Stimulated activated CD4-positive, alpha-beta T cell treated with anti-CD3 and anti-CD28 coated beads, Interleukin-1b, Interleukin-23, amount 100 ng/mL, for 1 hour (primary cell): ENCODE measurements around the gene SPINK13.
"Not testable (repeated sequence)": the region's sequence is repeated elsewhere in the genome, so short reads cannot be mapped to it uniquely, and the experiment has no call there.

Experiments
- DNase-seq, 2 donors: peaks; one replicate each; pipeline ENCODE4 v3.0.0-alpha.2; 2020; ENCODE audit warnings: low read depth in 2 of 2

Gene SPINK13, protein sequence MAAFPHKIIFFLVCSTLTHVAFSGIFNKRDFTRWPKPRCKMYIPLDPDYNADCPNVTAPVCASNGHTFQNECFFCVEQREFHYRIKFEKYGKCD

GRCh38 chr5:148268566-148268965 lies at the start of gene SPINK13:
TSS of gene SPINK13 (plus strand) at chr5:148268794. CDS start at chr5:148270073, 1,279 bp downstream.
- DNase-seq, result no peak

- DNase-seq, result no peak
Measured at GRCh38 chr5:148221508-148221907, 47.1 kb upstream of the SPINK13 start.

DNA sequence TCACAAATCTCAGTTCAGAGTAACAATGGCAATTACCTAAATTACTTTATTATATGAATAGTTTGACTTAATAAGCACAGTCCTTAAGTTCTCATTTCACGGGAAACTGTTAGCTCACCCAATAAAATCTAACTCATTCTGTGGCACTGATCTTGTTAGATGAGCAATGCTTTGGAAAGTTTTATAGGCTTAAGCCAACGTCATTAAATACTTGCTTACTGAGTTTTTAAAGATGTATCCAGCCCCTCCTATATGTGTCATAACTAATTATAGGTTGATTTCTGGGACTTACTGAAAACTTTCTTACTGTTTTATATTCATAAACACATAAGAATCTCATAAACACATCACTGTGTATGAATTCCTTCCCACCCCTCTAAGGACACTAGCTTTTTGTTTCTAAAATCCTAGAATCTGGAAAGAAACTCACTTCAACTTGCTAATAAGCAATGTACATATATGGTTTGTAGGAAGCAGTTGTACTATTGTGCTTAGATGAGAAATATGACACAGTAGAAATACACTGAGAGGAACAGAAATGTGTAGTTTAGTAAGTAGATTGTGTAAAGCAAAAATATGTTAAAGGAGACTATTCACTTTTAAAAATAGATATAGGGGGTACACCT lies 44.4 kb upstream of the SPINK13 start:
- DNase-seq, result no peak

DNA sequence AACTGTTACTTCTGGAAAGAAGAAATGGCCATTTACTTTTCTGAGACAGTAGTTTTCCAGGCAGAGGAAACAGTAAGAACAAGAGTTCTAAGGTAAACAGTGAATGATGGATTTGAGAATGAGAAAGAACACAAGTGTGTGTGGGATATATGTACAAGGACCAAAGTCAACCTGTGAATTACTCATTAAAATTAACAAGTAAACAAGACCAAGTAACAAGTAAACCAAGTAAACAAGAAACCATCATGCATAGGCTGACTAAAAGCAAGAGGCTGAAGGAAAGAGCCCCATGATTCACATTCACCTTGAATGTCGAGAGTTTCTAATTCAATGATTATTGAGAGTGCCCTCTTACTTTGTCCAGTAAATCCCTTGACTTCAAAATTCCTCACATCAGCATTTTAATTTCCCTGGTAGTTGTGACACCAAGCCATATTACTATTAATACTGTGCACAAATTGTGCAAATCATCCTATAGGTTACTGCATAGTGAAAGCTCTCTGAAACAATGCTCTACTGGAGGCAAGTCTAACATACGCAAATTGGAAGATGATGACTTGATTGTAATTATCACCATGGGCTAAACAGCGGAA lies 40.1 kb upstream of the SPINK13 start:
- DNase-seq, result no peak

- DNase-seq, result no peak
Measured at GRCh38 chr5:148229840-148230239, 38.8 kb upstream of the SPINK13 start.

- DNase-seq, result no peak
Measured at GRCh38 chr5:148230240-148230639, 38.4 kb upstream of the SPINK13 start.

DNA sequence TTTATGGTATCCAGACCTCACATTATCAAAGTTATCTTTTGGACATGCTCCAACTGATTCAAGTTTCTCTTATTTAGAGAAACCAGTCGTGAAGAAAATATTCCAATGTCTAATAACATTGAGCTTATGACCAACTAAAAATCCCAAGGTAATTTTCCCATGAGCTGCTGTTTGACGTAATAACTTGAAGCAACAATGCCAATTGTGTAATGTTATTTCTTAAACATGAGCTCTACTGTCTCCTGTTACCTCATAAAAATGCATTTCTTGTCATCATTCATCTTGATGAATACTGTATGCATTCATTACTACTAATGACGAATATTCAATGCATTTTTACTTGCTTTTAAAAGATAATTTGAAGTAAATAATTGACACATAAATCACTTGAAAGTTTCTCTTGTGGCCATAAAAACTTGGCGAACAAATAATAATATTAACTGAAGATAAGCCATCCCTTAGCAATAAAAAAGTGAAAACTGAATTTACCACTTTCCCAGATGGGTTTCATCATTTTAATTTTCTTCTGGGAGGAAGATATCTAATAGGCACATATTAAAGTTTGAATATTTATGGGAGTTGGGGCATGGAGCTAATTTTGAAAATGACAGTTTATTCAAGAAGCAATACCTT lies 30.7 kb upstream of the SPINK13 start:
- DNase-seq, result no peak

DNA sequence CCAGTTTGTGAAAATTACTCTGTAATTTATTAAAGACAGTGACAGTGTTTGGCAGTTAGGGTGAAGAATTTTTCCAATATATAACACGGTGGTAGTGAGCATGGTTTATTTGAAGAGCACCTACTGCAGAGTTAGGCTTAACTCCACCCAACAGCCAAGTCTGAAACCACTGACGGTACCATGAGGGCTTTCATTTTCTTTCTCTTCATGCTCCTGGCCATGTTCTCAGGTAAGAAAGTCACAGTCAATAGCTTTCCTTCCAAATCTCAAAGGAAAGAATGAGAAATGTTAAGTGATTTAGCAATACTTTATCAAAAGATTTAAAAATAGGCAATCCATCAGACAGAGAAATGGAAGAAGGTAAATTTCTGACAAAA lies 30.2 kb upstream of the SPINK13 start, which contains the start of gene MARCOL:
Gene MARCOL (plus strand): TSS at position 108 of the 377 bp plus-strand sequence. CDS start 73 bp downstream, at position 181.
- DNase-seq, result no peak

- no peak for DNase-seq
Measured at GRCh38 chr5:148248894-148249293, 19.7 kb upstream of the SPINK13 start.

DNA sequence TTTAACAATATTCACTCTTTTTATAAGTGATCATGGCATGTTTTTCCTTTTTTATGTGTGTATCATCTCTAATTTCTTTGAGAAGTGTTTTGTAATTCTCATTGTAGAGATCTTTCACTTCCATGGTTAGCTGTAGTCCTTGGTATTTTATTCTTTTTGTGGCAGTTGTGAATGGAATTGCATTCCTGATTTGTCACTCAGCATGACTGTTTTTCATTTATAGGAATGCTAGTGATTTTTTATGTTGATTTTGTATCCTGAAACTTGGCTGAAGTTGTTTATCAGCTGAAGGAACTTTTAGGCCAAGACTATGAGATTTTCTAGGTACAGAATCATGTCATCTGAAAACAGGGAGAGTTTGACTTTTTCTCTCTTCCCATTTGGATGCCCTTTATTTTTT lies 13.1 kb upstream of the SPINK13 start:
- DNase-seq, result no peak

- no peak for DNase-seq
Measured at GRCh38 chr5:148259288-148259687, 9.3 kb upstream of the SPINK13 start.

DNA sequence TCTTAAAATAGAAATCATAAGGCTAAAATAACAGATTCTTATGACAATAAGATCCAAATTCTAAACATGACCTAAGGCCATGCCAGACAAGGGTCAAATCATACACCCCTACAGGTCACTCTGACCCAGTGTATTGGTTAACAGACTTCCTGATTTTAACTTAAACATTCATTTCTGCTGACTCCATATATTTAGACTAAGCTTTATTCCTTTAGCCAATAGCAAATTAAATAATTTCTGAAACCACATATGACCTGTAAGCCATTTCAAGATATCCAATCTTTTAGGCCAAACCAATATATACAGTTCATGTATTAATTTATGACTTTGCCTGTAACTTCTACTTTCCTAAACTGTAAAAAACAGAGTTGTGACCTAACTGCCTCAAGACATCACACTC lies 7.4 kb upstream of the SPINK13 start:
- DNase-seq, result no peak

GRCh38 chr5:148267962-148268361 lies 632 bp upstream of the SPINK13 start:
- no peak for DNase-seq

DNA sequence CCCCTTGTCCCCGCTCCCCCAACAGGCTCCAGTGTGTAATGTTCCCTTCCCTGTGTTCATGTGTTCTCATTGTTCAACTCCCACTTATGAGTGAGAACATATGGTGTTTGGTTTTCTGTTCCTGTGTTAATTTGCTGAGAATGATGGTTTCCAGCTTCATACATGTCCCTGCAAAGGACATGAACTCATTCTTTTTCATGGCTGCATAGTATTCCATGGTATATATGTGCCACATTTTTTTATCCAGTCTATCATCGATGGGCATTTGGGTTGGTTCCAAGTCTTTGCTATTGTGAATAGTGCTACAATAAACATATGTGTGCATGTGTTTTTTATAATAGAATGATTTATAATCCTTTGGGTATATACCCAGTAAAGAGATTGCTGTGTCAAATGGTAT lies 6.5 kb downstream of the SPINK13 start:
- not testable (repeated sequence) for DNase-seq

DNA sequence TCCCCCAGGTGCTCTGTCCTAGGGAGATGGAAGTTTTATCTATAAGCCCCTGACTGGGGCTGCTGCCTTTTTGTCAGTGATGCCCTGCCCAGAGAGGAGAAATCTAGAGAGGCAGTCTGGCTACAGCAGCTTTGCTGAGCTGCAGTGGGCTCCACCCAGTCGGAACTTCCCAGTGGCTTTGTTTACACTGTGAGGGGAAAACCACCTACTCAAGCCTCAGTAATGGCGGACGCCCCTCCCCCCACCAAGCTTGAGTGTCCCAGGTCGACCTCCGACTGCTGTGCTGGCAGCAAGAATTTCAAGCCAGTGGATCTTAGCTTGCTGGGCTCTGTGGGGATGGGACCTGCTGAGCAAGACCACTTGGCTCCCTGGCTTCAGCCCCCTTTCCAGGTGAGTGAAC lies 12.3 kb downstream of the SPINK13 start:
- not testable (repeated sequence) for DNase-seq

DNA sequence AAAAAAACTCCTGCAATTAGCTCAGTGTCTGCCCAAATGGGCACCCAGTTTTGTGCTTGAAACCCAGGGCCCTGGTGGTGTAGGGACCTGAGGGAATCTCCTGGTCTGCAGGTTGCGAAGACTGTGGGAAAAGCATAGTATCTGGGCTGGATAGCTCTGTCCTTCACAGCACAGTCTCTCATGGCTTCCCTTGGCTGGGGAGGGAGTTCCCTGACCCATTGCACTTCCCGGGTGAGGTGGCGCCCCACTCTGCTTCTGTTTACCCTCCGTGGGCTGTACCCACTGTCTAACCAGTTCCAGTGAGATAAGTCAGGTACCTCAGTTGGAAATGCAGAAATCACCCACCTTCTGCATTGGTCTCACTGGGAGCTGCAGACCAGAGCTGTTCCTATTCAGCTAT lies 12.7 kb downstream of the SPINK13 start:
- DNase-seq, result not testable (repeated sequence)

DNA sequence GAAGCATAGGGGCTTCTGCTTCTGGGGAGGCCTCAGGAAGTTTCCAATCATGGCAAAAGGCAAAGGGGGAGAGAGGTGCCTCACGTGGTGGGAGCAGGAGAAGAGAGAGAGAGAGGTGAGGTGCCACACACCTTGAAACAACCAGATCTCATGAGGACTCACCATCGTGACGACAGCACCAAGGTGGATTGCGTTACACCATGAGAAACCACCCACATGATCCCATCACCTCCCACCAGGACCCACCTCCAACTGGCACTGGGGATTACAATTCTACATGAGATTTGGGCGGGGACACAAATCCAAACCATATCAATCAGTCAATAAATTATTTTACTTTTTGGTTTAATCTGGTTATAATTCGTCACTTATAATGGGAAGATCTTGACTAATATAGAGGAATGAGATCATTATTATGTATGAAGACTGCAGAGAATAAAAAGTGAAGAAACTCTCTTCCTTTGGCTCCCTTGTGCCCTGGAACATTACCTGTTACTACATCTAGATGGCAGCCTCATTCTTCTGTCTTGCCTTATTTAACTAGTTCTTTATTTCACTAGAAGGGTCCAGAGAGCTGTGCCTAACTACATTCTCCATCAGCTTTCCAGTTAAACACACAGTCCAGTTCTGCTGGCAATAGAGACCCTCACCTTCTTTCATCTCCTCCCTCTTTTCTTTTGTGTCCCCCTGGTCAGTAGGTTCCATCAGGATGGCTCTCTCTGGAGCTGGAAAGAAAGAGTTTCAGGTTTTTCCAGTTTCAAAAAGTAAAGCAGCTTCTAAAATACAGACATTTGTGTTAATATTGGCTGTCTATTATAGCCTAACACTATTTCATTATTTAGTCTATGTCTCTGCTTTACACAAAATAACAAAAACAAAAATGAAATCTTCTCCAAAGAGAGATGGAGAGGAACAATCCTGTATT lies 21.9 kb downstream of the SPINK13 start:
- no peak for DNase-seq

- no peak for DNase-seq
Measured at GRCh38 chr5:148297731-148298130, 29.1 kb downstream of the SPINK13 start.

GRCh38 chr5:148306446-148306845 lies 37.9 kb downstream of the SPINK13 start:
- DNase-seq, result no peak

GRCh38 chr5:148309019-148309418 lies 40.4 kb downstream of the SPINK13 start:
- DNase-seq, result no peak

GRCh38 chr5:148309746-148310145 lies 41.2 kb downstream of the SPINK13 start:
- no peak for DNase-seq

GRCh38 chr5:148311484-148311883 lies 42.9 kb downstream of the SPINK13 start:
- no peak for DNase-seq
